Liver (tissue), 9 donors: Measurements from ENCODE around the gene ADCY7. TPM values are rescaled to one million over a fixed set of nuclear protein-coding genes. Genes with fewer than 3 reads are reported as not detected.

Experiments used
- DNase-seq: peaks from one replicate; pipeline ENCODE4 v3.0.0-alpha.2; 2017; ENCODE audit warnings: low spot score
- H3K27ac ChIP-seq, 2 donors: one replicate each; pipeline ENCODE4 v1.7.0; 2013; ENCODE audit warnings: inconsistent platforms in 2 of 2, low read length in 2 of 2, control low read depth in 1 of 2, low read depth in 1 of 2, mild to moderate bottlenecking in 1 of 2
- H3K27me3 ChIP-seq, 4 donors: one replicate each; pipeline versions ENCODE4 v1.6.1 to v1.7.0; 2013; ENCODE audit warnings: low read length in 3 of 4, inconsistent platforms in 1 of 4, mild to moderate bottlenecking in 1 of 4, moderate library complexity in 1 of 4; ENCODE audit not compliant: control insufficient read depth in 4 of 4, insufficient read depth in 4 of 4
- H3K36me3 ChIP-seq, 4 donors: one replicate each; pipeline versions ENCODE4 v1.6.1 to v1.7.0; 2013; ENCODE audit warnings: low read length in 3 of 4, mild to moderate bottlenecking in 3 of 4, low read depth in 1 of 4, moderate library complexity in 1 of 4; ENCODE audit not compliant: control insufficient read depth in 4 of 4, insufficient read depth in 3 of 4
- H3K4me1 ChIP-seq, 4 donors: one replicate each; pipeline versions ENCODE4 v1.6.1 to v1.7.0; 2013; ENCODE audit warnings: low read length in 3 of 4, mild to moderate bottlenecking in 3 of 4, moderate library complexity in 1 of 4; ENCODE audit not compliant: control insufficient read depth in 4 of 4, insufficient read depth in 4 of 4
- H3K4me3 ChIP-seq, 3 donors: one replicate each; pipeline versions ENCODE4 v1.6.1 to v1.7.0; 2013; ENCODE audit warnings: low read length in 3 of 3, control low read depth in 1 of 3, low read depth in 1 of 3, mild to moderate bottlenecking in 1 of 3
- H3K9ac ChIP-seq, 2 donors: one replicate each; pipeline ENCODE4 v1.7.0; 2013; ENCODE audit warnings: low read length in 2 of 2, mild to moderate bottlenecking in 2 of 2, moderate library complexity in 2 of 2, control low read depth in 1 of 2, low read depth in 1 of 2
- H3K9me3 ChIP-seq, 4 donors: one replicate each; pipeline versions ENCODE4 v1.6.1 to v1.7.0; 2013; ENCODE audit warnings: low read length in 3 of 4; ENCODE audit not compliant: control insufficient read depth in 4 of 4
- CTCF ChIP-seq: fragments of 150-350 bp; IDR thresholded peaks from 2 replicates; pipeline ENCODE4 v1.5.1; 2017; ENCODE audit warnings: improper control_type of control experiment, low read depth, low read length; ENCODE audit not compliant: missing input control
- EGR1 ChIP-seq, 2 donors: IDR thresholded peaks; 2 replicates each; pipeline ENCODE4 v1.6.1; 2016 to 2018; ENCODE audit warnings: antibody characterized with exemption in 2 of 2, low read depth in 2 of 2
- FOXA1 ChIP-seq: IDR thresholded peaks from 2 replicates; pipeline ENCODE4 v1.6.1; 2016; ENCODE audit warnings: antibody characterized with exemption
- FOXA2 ChIP-seq: IDR thresholded peaks from 2 replicates; pipeline ENCODE4 v1.6.1; 2016; ENCODE audit warnings: antibody characterized with exemption
- GABPA ChIP-seq, 2 donors: IDR thresholded peaks in 1 of 2; conservative IDR thresholded peaks in 1 of 2; 2 replicates each; pipeline ENCODE4 v1.6.1; 2016; ENCODE audit warnings: antibody characterized with exemption in 2 of 2, mild to moderate bottlenecking in 1 of 2, moderate library complexity in 1 of 2
- HNF4A ChIP-seq, 2 donors: conservative IDR thresholded peaks; 2 replicates each; pipeline ENCODE4 v1.6.1; 2016; ENCODE audit warnings: antibody characterized with exemption in 2 of 2, mild to moderate bottlenecking in 2 of 2
- HNF4G ChIP-seq: IDR thresholded peaks from 2 replicates; pipeline ENCODE4 v1.6.1; 2016; ENCODE audit warnings: antibody characterized with exemption
- JUND ChIP-seq, 2 donors: IDR thresholded peaks; 2 replicates each; pipeline ENCODE4 v1.6.1; 2016; ENCODE audit warnings: antibody characterized with exemption in 2 of 2
- MAX ChIP-seq: IDR thresholded peaks from 2 replicates; pipeline ENCODE4 v1.6.1; 2016; ENCODE audit warnings: antibody characterized with exemption
- NR2F2 ChIP-seq: IDR thresholded peaks from 2 replicates; pipeline ENCODE4 v1.6.1; 2016; ENCODE audit warnings: antibody characterized with exemption
- RAD21 ChIP-seq, 2 donors: IDR thresholded peaks; 2 replicates each; pipeline ENCODE4 v1.6.1; 2016; ENCODE audit warnings: antibody characterized with exemption in 2 of 2, mild to moderate bottlenecking in 2 of 2
- RXRA ChIP-seq, 2 donors: IDR thresholded peaks; 2 replicates each; pipeline ENCODE4 v1.6.1; 2017 to 2018; ENCODE audit warnings: antibody characterized with exemption in 2 of 2, mild to moderate bottlenecking in 1 of 2
- SP1 ChIP-seq: IDR thresholded peaks from 2 replicates; pipeline ENCODE4 v1.6.1; 2018; ENCODE audit warnings: antibody characterized with exemption, mild to moderate bottlenecking
- TAF1 ChIP-seq: conservative IDR thresholded peaks from 2 replicates; pipeline ENCODE4 v1.6.1; 2016; ENCODE audit warnings: antibody characterized with exemption, mild to moderate bottlenecking
- YY1 ChIP-seq: IDR thresholded peaks from 2 replicates; pipeline ENCODE4 v1.6.1; 2016; ENCODE audit warnings: antibody characterized with exemption, mild to moderate bottlenecking
- WGBS: extraction: QIAGEN DNeasy Blood & Tissue Kit; methylation state at CpG from one replicate; pipeline ENCODE4 v1.1.7; 2013; 5-methylcytosine and 5-hydroxymethylcytosine counted together
- polyA plus RNA-seq, 2 donors: library from polyadenylated mRNA; stranded (reverse) in 1 of 2; unstranded in 1 of 2; fragments of 200-250 nt in 1 of 2; fragments of >200 nt in 1 of 2; fragmentation: Nextera tagmentation in 1 of 2; extraction: Ambion mirVana in 1 of 2; gene quantifications; one replicate each; pipeline versions ENCODE4 v1.2.1 to v1.2.3, GENCODE V29; 2013 to 2015
- total RNA-seq, 2 donors: library from RNA; depleted of rRNA; stranded (reverse); fragments of >200 nt; gene quantifications; one replicate each; pipeline ENCODE4 v1.2.3, GENCODE V29; 2014
- TF ChIP-seq, protein P1 (sequence below): IDR thresholded peaks from 2 replicates; pipeline ENCODE4 v1.6.1; 2016; ENCODE audit warnings: antibody characterized with exemption
- TF ChIP-seq, protein P2 (sequence below): IDR thresholded peaks from 2 replicates; pipeline ENCODE4 v1.6.1; 2016; ENCODE audit warnings: antibody characterized with exemption
- donor health status: healthy.
- donor health status: healthy.
- donor health status: healthy.
- donor health status: healthy.
- donor health status: healthy.

ADCY7 gene
- total and polyA plus RNA-seq, 4 donors = 1.8 to 43.9 (median 7.4) TPM

DNA sequence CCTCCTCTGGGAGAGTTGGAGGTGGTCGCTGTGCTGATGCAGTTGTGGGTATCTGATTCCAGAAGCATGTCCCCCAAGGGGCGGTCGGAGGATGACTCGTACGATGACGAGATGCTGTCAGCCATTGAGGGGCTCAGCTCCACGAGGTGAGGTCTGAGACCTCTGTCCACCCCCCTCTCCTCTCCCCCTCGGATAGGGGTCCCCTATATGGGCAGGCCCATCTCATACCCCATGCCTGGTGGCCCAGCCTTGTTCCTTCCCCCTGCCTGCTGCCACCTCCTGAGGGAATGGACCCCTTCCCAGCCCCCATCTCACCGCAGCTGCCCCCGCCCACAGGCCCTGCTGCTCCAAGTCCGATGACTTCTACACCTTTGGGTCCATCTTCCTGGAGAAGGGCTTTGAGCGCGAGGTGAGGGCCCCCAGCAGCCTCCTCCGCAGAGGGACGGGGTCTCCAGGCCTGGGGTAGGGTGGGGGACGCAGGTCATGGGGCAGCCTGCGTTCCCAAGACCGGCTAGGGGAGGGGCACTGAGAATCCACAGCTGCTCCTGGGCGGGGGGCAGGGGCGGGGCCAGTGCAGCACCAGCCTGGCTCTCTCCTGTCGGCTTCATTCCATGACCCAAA is 39.2 kb downstream of the ADCY7 start:
- Histone ChIP-seq H3K36me3 (no peaks in the 10 kb centered on the region), H3K9ac (no peak overlapping the region)
- 94% methylated on average over 21 of the region's 21 CpGs for WGBS

GRCh38 chr16:50306287-50306686 is 39.9 kb downstream of the ADCY7 start:
- Histone ChIP-seq H3K27me3 (no peaks in the 10 kb centered on the region), H3K36me3 (no peaks in the 10 kb centered on the region), H3K9me3 (no peaks in the 10 kb centered on the region), H3K9ac (no peak overlapping the region), H3K4me1 (no peaks in the 10 kb centered on the region), H3K27ac (no peak overlapping the region), H3K4me3 (no peak overlapping the region)
- DNase-seq = peak; percentile 25
- no peak for TF ChIP-seq HNF4A (conservative IDR thresholded peaks at IDR 0.05)
- TF ChIP-seq GABPA (IDR thresholded peaks at IDR 0.05 in 1 of 2, conservative IDR thresholded peaks at IDR 0.05 in 1 of 2) = no peak
- TF ChIP-seq, protein P1, sequence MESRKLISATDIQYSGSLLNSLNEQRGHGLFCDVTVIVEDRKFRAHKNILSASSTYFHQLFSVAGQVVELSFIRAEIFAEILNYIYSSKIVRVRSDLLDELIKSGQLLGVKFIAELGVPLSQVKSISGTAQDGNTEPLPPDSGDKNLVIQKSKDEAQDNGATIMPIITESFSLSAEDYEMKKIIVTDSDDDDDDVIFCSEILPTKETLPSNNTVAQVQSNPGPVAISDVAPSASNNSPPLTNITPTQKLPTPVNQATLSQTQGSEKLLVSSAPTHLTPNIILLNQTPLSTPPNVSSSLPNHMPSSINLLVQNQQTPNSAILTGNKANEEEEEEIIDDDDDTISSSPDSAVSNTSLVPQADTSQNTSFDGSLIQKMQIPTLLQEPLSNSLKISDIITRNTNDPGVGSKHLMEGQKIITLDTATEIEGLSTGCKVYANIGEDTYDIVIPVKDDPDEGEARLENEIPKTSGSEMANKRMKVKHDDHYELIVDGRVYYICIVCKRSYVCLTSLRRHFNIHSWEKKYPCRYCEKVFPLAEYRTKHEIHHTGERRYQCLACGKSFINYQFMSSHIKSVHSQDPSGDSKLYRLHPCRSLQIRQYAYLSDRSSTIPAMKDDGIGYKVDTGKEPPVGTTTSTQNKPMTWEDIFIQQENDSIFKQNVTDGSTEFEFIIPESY = no peak
- TF ChIP-seq RXRA (IDR thresholded peaks at IDR 0.05) = no peak
- TF ChIP-seq HNF4G = no peak
- no peak for TF ChIP-seq FOXA1
- TF ChIP-seq RAD21 (IDR thresholded peaks at IDR 0.05) = no peak
- no peak for TF ChIP-seq NR2F2
- TF ChIP-seq CTCF = no peak
- TF ChIP-seq JUND (IDR thresholded peaks at IDR 0.05) = no peak
- no peak for TF ChIP-seq TAF1
- TF ChIP-seq SP1 = no peak
- no peak for TF ChIP-seq YY1
- TF ChIP-seq EGR1 (IDR thresholded peaks at IDR 0.05; ENCODE audit: low read depth in 2 of 2) = no peak
- TF ChIP-seq MAX = no peak
- TF ChIP-seq FOXA2 = no peak
- WGBS = 85% methylated on average over 9 of the region's 9 CpGs

More for the DNA sequence above, 39.2 kb downstream of the ADCY7 start:
- H3K9me3 ChIP-seq = no peaks in the 10 kb centered on the region
- no peaks in the 10 kb centered on the region for H3K27me3 ChIP-seq
- no peak for TF ChIP-seq JUND (IDR thresholded peaks at IDR 0.05)
- TF ChIP-seq FOXA2 = no peak
- no peak for TF ChIP-seq HNF4A (conservative IDR thresholded peaks at IDR 0.05)
- no peak for TF ChIP-seq TAF1
- TF ChIP-seq RXRA (IDR thresholded peaks at IDR 0.05) = no peak
- no peak for TF ChIP-seq NR2F2
- TF ChIP-seq SP1 = no peak
- TF ChIP-seq, protein P2, sequence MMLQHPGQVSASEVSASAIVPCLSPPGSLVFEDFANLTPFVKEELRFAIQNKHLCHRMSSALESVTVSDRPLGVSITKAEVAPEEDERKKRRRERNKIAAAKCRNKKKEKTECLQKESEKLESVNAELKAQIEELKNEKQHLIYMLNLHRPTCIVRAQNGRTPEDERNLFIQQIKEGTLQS = no peak
- no peak for TF ChIP-seq YY1
- no peak for TF ChIP-seq FOXA1
- TF ChIP-seq, protein P1 = no peak
- no peak for TF ChIP-seq HNF4G
- no peak for TF ChIP-seq RAD21 (IDR thresholded peaks at IDR 0.05)
- TF ChIP-seq GABPA (IDR thresholded peaks at IDR 0.05 in 1 of 2, conservative IDR thresholded peaks at IDR 0.05 in 1 of 2) = no peak
- H3K4me1 ChIP-seq = no peaks in the 10 kb centered on the region
- no peak overlapping the region for H3K27ac ChIP-seq
- DNase-seq = peak; percentile 27
- no peak overlapping the region for H3K4me3 ChIP-seq
